ENCODE results near the gene BBS1. TPM values are rescaled to one million over a fixed set of nuclear protein-coding genes. Genes with fewer than 3 reads are reported as not detected.
"Not testable (repeated sequence)": the region's sequence is repeated elsewhere in the genome, so short reads cannot be mapped to it uniquely, and the experiment has no call there.

Gene BBS1
- total and polyA plus RNA-seq, 2 donors (not counting 3 experiments of a cell fraction or from before 2014, with no cell fraction given): 29.2 to 32.9 TPM

DNA sequence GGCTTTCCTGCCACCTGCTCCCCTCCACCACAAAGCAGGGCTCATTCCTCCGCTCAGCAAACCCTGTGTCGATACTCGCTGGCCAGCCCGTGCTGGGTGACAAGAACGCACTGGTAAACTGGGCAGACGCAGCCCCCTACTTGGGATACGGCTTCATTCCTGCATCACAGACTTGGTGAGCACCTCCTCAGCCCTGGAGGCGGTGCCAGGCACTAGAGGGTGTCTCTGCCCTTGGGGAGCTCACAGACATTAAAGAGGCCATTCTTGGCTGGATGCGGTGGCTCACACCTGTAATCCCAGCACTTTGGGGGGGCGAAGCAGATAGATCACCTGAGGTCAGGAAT, 29.4 kb downstream of the BBS1 start:
- Histone ChIP-seq H3K4me1 (ENCODE audit: control insufficient read depth, extremely low read depth, insufficient read depth, low read length) (peaks cover 22% of the 10 kb centered on the region), H3K27ac (ENCODE audit: insufficient read depth, low read depth, low read length) (no peak overlapping the region), H3K9me3 (replicated peaks; ENCODE audit: control insufficient read depth, insufficient read depth, low read length) (no peaks in the 10 kb centered on the region), H3K4me3 (replicated peaks in 1 of 3; ENCODE audit: insufficient read depth in 1 of 3, low read depth in 1 of 3, low read length in 3 of 3) (no peak overlapping the region), H2AFZ (ENCODE audit: low read depth, low read length) (no peak overlapping the region), H3K4me2 (ENCODE audit: insufficient read depth, low read length) (no peak overlapping the region), H3K9me1 (replicated peaks; ENCODE audit: control insufficient read depth, extremely low read depth, insufficient read depth, low read length) (no peaks in the 10 kb centered on the region), H3K27me3 (ENCODE audit: control insufficient read depth in 2 of 2, insufficient read depth in 2 of 2, low read length in 2 of 2) (no peaks in the 10 kb centered on the region), H3K79me2 (ENCODE audit: control insufficient read depth, insufficient read depth, low read length) (no peaks in the 10 kb centered on the region), H4K20me1 (replicated peaks; ENCODE audit: control insufficient read depth, extremely low read depth, insufficient read depth, low read length) (no peaks in the 10 kb centered on the region), H3K36me3 (ENCODE audit: control insufficient read depth in 2 of 2, extremely low read depth in 1 of 2, insufficient read depth in 2 of 2, low read length in 2 of 2) (peaks cover 0 to 14% of the 10 kb centered on the region in 2 experiments), H3K9ac (replicated peaks; ENCODE audit: extremely low read depth, insufficient read depth, low read length) (no peak overlapping the region)
- ChIA-PET POLR2A (no interaction called here), CTCF (no interaction called here)
- no peak for DNase-seq (ENCODE audit: low read depth, low spot score)
- intact Hi-C loops (cut with micrococcal nuclease): no loop called here
- BruUV-seq (replicated peaks): no TSS peak
- FAIRE-seq: no peak
- TF ChIP-seq MYC (IDR thresholded peaks at IDR 0.05; ENCODE audit: low read depth, low read length) (no peak), POLR2AphosphoS5 (IDR thresholded peaks at IDR 0.05; ENCODE audit: insufficient read depth, low read depth, low read length) (no peak), JUN (IDR thresholded peaks at IDR 0.05; ENCODE audit: borderline replicate concordance, insufficient read depth, insufficient read length, low read depth) (no peak), CTCF (IDR thresholded peaks at IDR 0.05; ENCODE audit: extremely low read depth in 1 of 2, insufficient read depth in 1 of 2, low read depth in 1 of 2, low read length in 2 of 2) (no peak), FOS (IDR thresholded peaks at IDR 0.05; ENCODE audit: borderline replicate concordance, insufficient read depth, low read length) (no peak), EZH2 (IDR thresholded peaks at IDR 0.05; ENCODE audit: borderline replicate concordance, low read depth, low read length, severe bottlenecking) (no peak), MAX (IDR thresholded peaks at IDR 0.05; ENCODE audit: insufficient read depth, insufficient read length) (no peak), GATA2 (IDR thresholded peaks at IDR 0.05; ENCODE audit: insufficient read depth, insufficient read length, low read depth, low read length) (no peak), POLR2A (IDR thresholded peaks at IDR 0.05; ENCODE audit: low read depth, low read length) (no peak)
- dilution Hi-C loops (cut with MboI; ENCODE audit: extremely low pct_ligation_motif_present, low sequenced_read_pairs): no loop called here

- BruUV-seq (replicated peaks); intact Hi-C loops (cut with micrococcal nuclease); H3K4me2 ChIP-seq (ENCODE audit: insufficient read depth, low read length); H3K27ac ChIP-seq (ENCODE audit: insufficient read depth, low read depth, low read length); H2AFZ ChIP-seq (ENCODE audit: low read depth, low read length); FAIRE-seq; CTCF ChIA-PET; POLR2A ChIA-PET; H3K9me3 ChIP-seq (replicated peaks; ENCODE audit: control insufficient read depth, insufficient read depth, low read length); H3K9ac ChIP-seq (replicated peaks; ENCODE audit: extremely low read depth, insufficient read depth, low read length); DNase-seq (ENCODE audit: low read depth, low spot score); H3K9me1 ChIP-seq (replicated peaks; ENCODE audit: control insufficient read depth, extremely low read depth, insufficient read depth, low read length); H3K79me2 ChIP-seq (ENCODE audit: control insufficient read depth, insufficient read depth, low read length); H3K4me3 ChIP-seq (replicated peaks in 1 of 3; ENCODE audit: insufficient read depth in 1 of 3, low read depth in 1 of 3, low read length in 3 of 3); H3K27me3 ChIP-seq (ENCODE audit: control insufficient read depth in 2 of 2, insufficient read depth in 2 of 2, low read length in 2 of 2); dilution Hi-C loops (cut with MboI; ENCODE audit: extremely low pct_ligation_motif_present, low sequenced_read_pairs); H4K20me1 ChIP-seq (replicated peaks; ENCODE audit: control insufficient read depth, extremely low read depth, insufficient read depth, low read length): not testable (repeated sequence)
- H3K36me3 ChIP-seq (ENCODE audit: control insufficient read depth in 2 of 2, extremely low read depth in 1 of 2, insufficient read depth in 2 of 2, low read length in 2 of 2): peaks cover 0 to 14% of the 10 kb centered on the region in 2 experiments
- peaks cover 28% of the 10 kb centered on the region for H3K4me1 ChIP-seq (ENCODE audit: control insufficient read depth, extremely low read depth, insufficient read depth, low read length)
Observed at GRCh38 chr11:66540598-66540997, 30.2 kb downstream of the BBS1 start.

Measured in endothelial cell of umbilical vein (primary cell).